HepG2 (cell line): ENCODE measurements around the gene FCGBP. TPM values are rescaled to one million over a fixed set of nuclear protein-coding genes. Genes with fewer than 3 reads are reported as not detected.
"Not testable (repeated sequence)": the region's sequence is repeated elsewhere in the genome, so short reads cannot be mapped to it uniquely, and the experiment has no call there.

ENCODE experiments used
- ATAC-seq: fragments of 200-7000 bp; cut with Tn5 transposase; 3 replicates; pipeline ENCODE4 v1.9.1; 2020; ENCODE audit warnings: mild to moderate bottlenecking, moderate library complexity
- BruUV-seq: library from RNA; stranded (reverse); fragments of 400-500 nt; replicated peaks from 2 replicates; lab custom pipeline; 2021; lab: Mats Ljungman, UMichigan
- CTCF ChIA-PET: fragments of 300-600 bp; formaldehyde crosslinking; extraction: SDS; loops from one replicate; lab custom pipeline; 2021; ENCODE audit warnings: low total read pairs, inconsistent platforms, low intra/inter-chr PET ratio; lab: Yijun Ruan, JAX
- POLR2A ChIA-PET: fragments of 350-600 bp; sonication (Branson Sonifier 250); formaldehyde crosslinking; loops from one replicate; lab custom pipeline; 2020; ENCODE audit warnings: antibody characterized with exemption, inconsistent platforms; lab: Yijun Ruan, JAX
- DNase-seq: peaks from one replicate; pipeline ENCODE4 v3.0.0-alpha.2; 2015; ENCODE audit warnings: low spot score
- FAIRE-seq: peaks from 3 replicates; lab custom pipeline; 2011; peaks lifted over from hg19 to GRCh38; lab: Jason Lieb, UNC
- H2AFZ ChIP-seq: one replicate; pipeline ENCODE4 v1.6.1; 2011; ENCODE audit warnings: low read length, inconsistent platforms
- H3K27ac ChIP-seq: fragments of 300-600 bp; 3 replicates; pipeline ENCODE4 v1.8.0; 2011; ENCODE audit warnings: mixed run types, mild to moderate bottlenecking, mixed read lengths, low read length, inconsistent platforms; ENCODE audit not compliant: insufficient read depth; ENCODE audit errors: extremely low read length
- H3K27me3 ChIP-seq, 2 experiments: fragments of 200-600 bp in 1 of 2; 2 replicates in 1 of 2; 3 replicates in 1 of 2; pipeline versions ENCODE4 v1.6.0 to v1.8.0; 2011; ENCODE audit warnings: low read length in 2 of 2, mild to moderate bottlenecking in 2 of 2, moderate library complexity in 2 of 2, inconsistent platforms in 1 of 2; ENCODE audit not compliant: insufficient read depth in 2 of 2, control insufficient read depth in 1 of 2
- H3K36me3 ChIP-seq, 2 experiments: fragments of 200-600 bp in 1 of 2; replicated peaks in 1 of 2; 2 replicates in 1 of 2; 3 replicates in 1 of 2; pipeline versions ENCODE4 v1.5.1 to v1.8.0; 2011; ENCODE audit warnings: low read length in 2 of 2, inconsistent platforms in 1 of 2; ENCODE audit not compliant: insufficient read depth in 2 of 2, control insufficient read depth in 1 of 2
- H3K4me1 ChIP-seq: 2 replicates; pipeline ENCODE4 v1.5.1; 2012; ENCODE audit warnings: low read length, inconsistent platforms; ENCODE audit not compliant: insufficient read depth
- H3K4me2 ChIP-seq: 2 replicates; pipeline ENCODE4 v1.6.0; 2011; ENCODE audit warnings: low read depth, low read length, inconsistent platforms
- H3K4me3 ChIP-seq, 3 experiments: fragments of 200-600 bp in 1 of 3; sonication (generic), shearing (Covaris generic) in 1 of 3; replicated peaks in 1 of 3; 2 replicates each; pipeline ENCODE4 v1.5.1; 2011 to 2016; ENCODE audit warnings: low read length in 3 of 3, inconsistent platforms in 2 of 3, low read depth in 2 of 3, mild to moderate bottlenecking in 2 of 3, control low read depth in 1 of 3, mixed read lengths in 1 of 3; ENCODE audit not compliant: insufficient read depth in 1 of 3
- H3K79me2 ChIP-seq: one replicate; pipeline ENCODE4 v1.6.1; 2011; ENCODE audit warnings: low read length, inconsistent platforms; ENCODE audit not compliant: insufficient read depth
- H3K9ac ChIP-seq: 2 replicates; pipeline ENCODE4 v1.6.0; 2011; ENCODE audit warnings: mild to moderate bottlenecking, low read depth, low read length, inconsistent platforms; ENCODE audit not compliant: insufficient read depth
- H3K9me3 ChIP-seq: 2 replicates; pipeline ENCODE4 v1.5.1; 2012; ENCODE audit warnings: mild to moderate bottlenecking, low read length
- H4K20me1 ChIP-seq: 2 replicates; pipeline ENCODE4 v1.6.0; 2011; ENCODE audit warnings: inconsistent platforms, mild to moderate bottlenecking, low read length, moderate library complexity; ENCODE audit not compliant: insufficient read depth
- WGBS: methylation state at CpG from one replicate; pipeline ENCODE4 v1.1.6; 2017; ENCODE audit warnings: low lambda C conversion rate; 5-methylcytosine and 5-hydroxymethylcytosine counted together
- in situ Hi-C: cut with HindIII; loops from 2 replicates; pipeline ENCODE4 v1.10.0; 2017; ENCODE audit warnings: low pct_unique_long_range_greater_than_20kb; ENCODE audit not compliant: extremely low pct_ligation_motif_present
- intact Hi-C: fragments of 100-400 bp; cut with micrococcal nuclease; formaldehyde crosslinking; loops from one replicate; pipeline ENCODE4 v1.10.0; 2022; ENCODE audit not compliant: unreplicated experiment
- polyA plus RNA-seq, 8 experiments: library from polyadenylated mRNA; depleted of rRNA in 3 of 8; stranded (reverse) in 7 of 8; unstranded in 1 of 8; fragments of >200 nt; fragmentation: Illumina TruSeq in 4 of 8; extraction: Trizol in 4 of 8; gene quantifications; 2 replicates each; pipeline versions ENCODE4 v1.2.1 to v1.2.3, GENCODE V29; 2011 to 2016; ENCODE audit warnings: low read depth in 4 of 8, missing spikeins in 1 of 8, mixed read lengths in 1 of 8; ENCODE audit not compliant: insufficient read depth in 1 of 8
- total RNA-seq, 5 experiments: library from RNA; depleted of rRNA; stranded (reverse); fragments of >200 nt; fragmentation: Illumina TruSeq; extraction: Trizol; gene quantifications; 2 replicates each; pipeline ENCODE4 v1.2.3, GENCODE V29; 2016; ENCODE audit warnings: low read depth in 1 of 5
- TF ChIP-seq, protein P1 (sequence below): sonication (generic); formaldehyde crosslinking; IDR thresholded peaks from 2 replicates; pipeline ENCODE4 v1.5.1; 2020; ENCODE audit warnings: mild to moderate bottlenecking, missing genetic modification reagents, moderate library complexity

FCGBP gene
- total and polyA plus RNA-seq, 2 of the 13 experiments (the other 11 are each of a cell fraction or from before 2014, with no cell fraction given): 1.3 to 7.0 TPM

DNA sequence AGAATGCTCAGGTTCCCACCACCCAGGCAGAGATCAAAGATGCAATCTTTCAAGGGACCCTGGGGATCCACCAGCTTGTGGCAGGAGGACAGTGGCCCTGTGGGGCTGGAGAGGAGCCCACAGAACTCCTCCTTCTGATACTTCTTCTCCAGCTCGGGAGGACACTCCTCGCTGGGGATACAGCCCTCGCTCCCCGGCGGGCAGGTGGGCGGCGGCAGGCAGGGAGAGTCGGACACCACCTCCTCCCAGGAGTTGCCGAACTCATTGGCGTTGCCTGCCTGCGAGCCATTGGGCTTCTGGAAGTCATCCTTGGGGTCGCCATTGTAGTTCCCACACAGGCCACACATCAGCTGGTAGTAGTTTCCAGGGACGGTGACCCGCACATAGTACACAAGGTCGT is 32.1 kb downstream of the FCGBP start:
- 94% methylated on average over 11 of the region's 15 CpGs for WGBS
- H3K4me3 ChIP-seq, in situ Hi-C loops, H3K27me3 ChIP-seq, FAIRE-seq, H3K9me3 ChIP-seq, H4K20me1 ChIP-seq, BruUV-seq, DNase-seq, H3K79me2 ChIP-seq, H3K36me3 ChIP-seq, H3K4me2 ChIP-seq, H2AFZ ChIP-seq, H3K9ac ChIP-seq, CTCF ChIA-PET, ATAC-seq, POLR2A ChIA-PET, intact Hi-C loops: not testable (repeated sequence)
- TF ChIP-seq, protein P1, sequence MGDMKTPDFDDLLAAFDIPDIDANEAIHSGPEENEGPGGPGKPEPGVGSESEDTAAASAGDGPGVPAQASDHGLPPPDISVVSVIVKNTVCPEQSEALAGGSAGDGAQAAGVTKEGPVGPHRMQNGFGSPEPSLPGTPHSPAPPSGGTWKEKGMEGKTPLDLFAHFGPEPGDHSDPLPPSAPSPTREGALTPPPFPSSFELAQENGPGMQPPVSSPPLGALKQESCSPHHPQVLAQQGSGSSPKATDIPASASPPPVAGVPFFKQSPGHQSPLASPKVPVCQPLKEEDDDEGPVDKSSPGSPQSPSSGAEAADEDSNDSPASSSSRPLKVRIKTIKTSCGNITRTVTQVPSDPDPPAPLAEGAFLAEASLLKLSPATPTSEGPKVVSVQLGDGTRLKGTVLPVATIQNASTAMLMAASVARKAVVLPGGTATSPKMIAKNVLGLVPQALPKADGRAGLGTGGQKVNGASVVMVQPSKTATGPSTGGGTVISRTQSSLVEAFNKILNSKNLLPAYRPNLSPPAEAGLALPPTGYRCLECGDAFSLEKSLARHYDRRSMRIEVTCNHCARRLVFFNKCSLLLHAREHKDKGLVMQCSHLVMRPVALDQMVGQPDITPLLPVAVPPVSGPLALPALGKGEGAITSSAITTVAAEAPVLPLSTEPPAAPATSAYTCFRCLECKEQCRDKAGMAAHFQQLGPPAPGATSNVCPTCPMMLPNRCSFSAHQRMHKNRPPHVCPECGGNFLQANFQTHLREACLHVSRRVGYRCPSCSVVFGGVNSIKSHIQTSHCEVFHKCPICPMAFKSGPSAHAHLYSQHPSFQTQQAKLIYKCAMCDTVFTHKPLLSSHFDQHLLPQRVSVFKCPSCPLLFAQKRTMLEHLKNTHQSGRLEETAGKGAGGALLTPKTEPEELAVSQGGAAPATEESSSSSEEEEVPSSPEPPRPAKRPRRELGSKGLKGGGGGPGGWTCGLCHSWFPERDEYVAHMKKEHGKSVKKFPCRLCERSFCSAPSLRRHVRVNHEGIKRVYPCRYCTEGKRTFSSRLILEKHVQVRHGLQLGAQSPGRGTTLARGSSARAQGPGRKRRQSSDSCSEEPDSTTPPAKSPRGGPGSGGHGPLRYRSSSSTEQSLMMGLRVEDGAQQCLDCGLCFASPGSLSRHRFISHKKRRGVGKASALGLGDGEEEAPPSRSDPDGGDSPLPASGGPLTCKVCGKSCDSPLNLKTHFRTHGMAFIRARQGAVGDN (CRISPR knock-in tag): peak; percentile 43
- H3K27ac ChIP-seq: peak overlapping the region; percentile 64
- H3K4me1 ChIP-seq: peaks cover 28% of the 10 kb centered on the region

DNA sequence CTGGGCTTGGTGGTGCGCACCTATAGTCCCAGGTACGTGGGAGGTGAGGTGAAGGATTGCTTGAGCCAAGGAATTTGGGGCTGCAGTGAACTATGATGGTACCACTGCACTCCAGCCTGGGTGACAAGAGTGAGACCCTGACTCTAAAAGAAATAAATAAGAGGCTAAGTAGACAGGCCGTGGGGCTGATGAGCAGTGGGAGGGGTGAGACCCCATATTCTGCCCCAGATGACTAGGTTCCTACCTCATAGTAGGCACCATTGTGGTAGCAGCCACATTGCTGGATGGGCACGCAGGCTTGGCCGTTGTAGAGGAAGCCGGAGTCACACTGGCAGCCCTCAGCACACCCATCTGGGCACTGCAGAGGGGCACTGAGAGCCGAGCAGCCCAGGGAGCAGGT is 32.8 kb downstream of the FCGBP start:
- H2AFZ ChIP-seq, H3K79me2 ChIP-seq, POLR2A ChIA-PET, H3K9me3 ChIP-seq, H3K4me2 ChIP-seq, H3K9ac ChIP-seq, H3K36me3 ChIP-seq, CTCF ChIA-PET, BruUV-seq, FAIRE-seq, DNase-seq, H3K4me3 ChIP-seq, H3K27me3 ChIP-seq, H4K20me1 ChIP-seq, intact Hi-C loops, ATAC-seq, in situ Hi-C loops: not testable (repeated sequence)
- peak overlapping the region; percentile 64 for H3K27ac ChIP-seq
- H3K4me1 ChIP-seq: peaks cover 22% of the 10 kb centered on the region
- 97% methylated on average over 3 of the region's 7 CpGs for WGBS

DNA sequence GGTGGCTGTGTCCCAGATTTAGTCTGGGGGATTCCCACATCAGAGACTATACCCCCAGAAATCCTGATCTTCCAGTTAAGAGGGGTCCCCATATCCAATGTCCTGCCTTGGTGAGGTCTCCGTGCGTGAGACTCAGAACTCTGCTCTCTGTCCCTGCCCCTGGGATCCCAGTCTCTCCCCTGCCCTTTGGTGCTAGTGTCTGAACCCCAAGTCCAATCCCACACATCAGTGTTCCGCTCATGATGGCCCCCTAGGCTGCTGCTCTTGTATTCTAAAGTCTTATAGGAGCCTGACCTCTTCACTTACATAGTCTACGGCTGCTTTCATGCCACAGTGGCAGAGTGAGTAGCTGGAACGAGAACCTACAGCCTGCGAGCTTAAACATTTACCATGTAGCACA is 35.6 kb downstream of the FCGBP start:
- CTCF ChIA-PET, H3K9ac ChIP-seq, FAIRE-seq, H3K36me3 ChIP-seq, H3K27ac ChIP-seq, intact Hi-C loops, in situ Hi-C loops, H3K9me3 ChIP-seq, H3K27me3 ChIP-seq, H3K79me2 ChIP-seq, H2AFZ ChIP-seq, H4K20me1 ChIP-seq, H3K4me3 ChIP-seq, DNase-seq, POLR2A ChIA-PET, BruUV-seq, H3K4me2 ChIP-seq, ATAC-seq: not testable (repeated sequence)
- peaks cover 20% of the 10 kb centered on the region for H3K4me1 ChIP-seq
- 50% methylated on average over 2 of the region's 6 CpGs for WGBS
